ACC112 (cell line): Measurements from ENCODE around the gene BZW2.

Experiments used
- H2AFZ ChIP-seq: fragments of 200-600 bp; sonication (generic); one replicate; pipeline ENCODE4 v1.6.0; 2017; ENCODE audit warnings: antibody characterized with exemption, low read length; ENCODE audit not compliant: unreplicated experiment
- H3K27ac ChIP-seq: fragments of 200-600 bp; sonication (generic); 2 replicates; pipeline ENCODE4 v1.5.1; 2014; ENCODE audit warnings: low read depth, mild to moderate bottlenecking, antibody characterized with exemption, low read length, moderate library complexity
- H3K27me3 ChIP-seq: fragments of 200-600 bp; sonication (generic); 2 replicates; pipeline ENCODE4 v1.6.1; 2014; ENCODE audit warnings: mild to moderate bottlenecking, antibody characterized with exemption, low read length, moderate library complexity, mixed read lengths; ENCODE audit not compliant: insufficient read depth
- H3K36me3 ChIP-seq: fragments of 200-600 bp; sonication (generic); 2 replicates; pipeline ENCODE4 v1.6.1; 2016; ENCODE audit warnings: mild to moderate bottlenecking, antibody characterized with exemption, low read length, moderate library complexity, mixed read lengths; ENCODE audit not compliant: insufficient read depth
- H3K4me1 ChIP-seq: fragments of 200-600 bp; sonication (generic); one replicate; pipeline ENCODE4 v1.6.1; 2016; ENCODE audit warnings: low read length, mixed read lengths; ENCODE audit not compliant: insufficient read depth, unreplicated experiment, control insufficient read depth
- H3K4me3 ChIP-seq: fragments of 200-600 bp; sonication (generic); 2 replicates; pipeline ENCODE4 v1.5.1; 2014; ENCODE audit warnings: mild to moderate bottlenecking, low read depth, low read length
- H3K79me2 ChIP-seq: fragments of 200-600 bp; sonication (generic); one replicate; pipeline ENCODE4 v1.6.0; 2016; ENCODE audit warnings: low read length; ENCODE audit not compliant: control insufficient read depth, unreplicated experiment, insufficient read depth

BZW2 gene

GRCh38 chr7:16715928-16716327 lies 69.9 kb downstream of the BZW2 start:
- no peak overlapping the region for H3K4me3 ChIP-seq
- H3K27ac ChIP-seq: no peak overlapping the region
- H3K27me3 ChIP-seq: no peaks in the 10 kb centered on the region
- H2AFZ ChIP-seq: no peak overlapping the region
- no peaks in the 10 kb centered on the region for H3K36me3 ChIP-seq
- H3K79me2 ChIP-seq: no peaks in the 10 kb centered on the region
- peaks cover 14% of the 10 kb centered on the region for H3K4me1 ChIP-seq

- H3K4me3 ChIP-seq: no peak overlapping the region
- H3K27me3 ChIP-seq: no peaks in the 10 kb centered on the region
- H3K79me2 ChIP-seq: no peaks in the 10 kb centered on the region
- H2AFZ ChIP-seq: no peak overlapping the region
- no peaks in the 10 kb centered on the region for H3K36me3 ChIP-seq
- H3K27ac ChIP-seq: no peak overlapping the region
- peaks cover 5% of the 10 kb centered on the region for H3K4me1 ChIP-seq
Observed at GRCh38 chr7:16718111-16718656, 72.2 kb downstream of the BZW2 start.

GRCh38 chr7:16719699-16720098 lies 73.7 kb downstream of the BZW2 start:
- Histone ChIP-seq H3K27me3 (no peaks in the 10 kb centered on the region), H3K4me3 (no peak overlapping the region), H3K79me2 (no peaks in the 10 kb centered on the region), H3K4me1 (no peaks in the 10 kb centered on the region), H3K36me3 (no peaks in the 10 kb centered on the region), H3K27ac (no peak overlapping the region), H2AFZ (no peak overlapping the region)

- no peaks in the 10 kb centered on the region for H3K4me1 ChIP-seq
- H2AFZ ChIP-seq: no peak overlapping the region
- no peaks in the 10 kb centered on the region for H3K36me3 ChIP-seq
- no peaks in the 10 kb centered on the region for H3K27me3 ChIP-seq
- no peak overlapping the region for H3K27ac ChIP-seq
- H3K79me2 ChIP-seq: no peaks in the 10 kb centered on the region
- H3K4me3 ChIP-seq: no peak overlapping the region
Observed at GRCh38 chr7:16721541-16721940, 75.6 kb downstream of the BZW2 start.

GRCh38 chr7:16724344-16724743 lies 78.4 kb downstream of the BZW2 start:
- Histone ChIP-seq H3K4me1 (no peaks in the 10 kb centered on the region), H3K27me3 (no peaks in the 10 kb centered on the region), H2AFZ (no peak overlapping the region), H3K79me2 (no peaks in the 10 kb centered on the region), H3K4me3 (no peak overlapping the region), H3K36me3 (no peaks in the 10 kb centered on the region), H3K27ac (no peak overlapping the region)

- no peak overlapping the region for H3K27ac ChIP-seq
- H3K4me1 ChIP-seq: no peaks in the 10 kb centered on the region
- no peaks in the 10 kb centered on the region for H3K79me2 ChIP-seq
- H3K36me3 ChIP-seq: no peaks in the 10 kb centered on the region
- no peak overlapping the region for H2AFZ ChIP-seq
- no peak overlapping the region for H3K4me3 ChIP-seq
- H3K27me3 ChIP-seq: no peaks in the 10 kb centered on the region
Observed at GRCh38 chr7:16726189-16726588, 80.2 kb downstream of the BZW2 start.

GRCh38 chr7:16727736-16728135 lies 81.8 kb downstream of the BZW2 start:
- no peak overlapping the region for H2AFZ ChIP-seq
- no peaks in the 10 kb centered on the region for H3K79me2 ChIP-seq
- H3K36me3 ChIP-seq: no peaks in the 10 kb centered on the region
- no peaks in the 10 kb centered on the region for H3K4me1 ChIP-seq
- H3K27me3 ChIP-seq: no peaks in the 10 kb centered on the region
- H3K27ac ChIP-seq: no peak overlapping the region
- no peak overlapping the region for H3K4me3 ChIP-seq

- Histone ChIP-seq H3K4me3 (no peak overlapping the region), H2AFZ (no peak overlapping the region), H3K79me2 (no peaks in the 10 kb centered on the region), H3K27ac (no peak overlapping the region), H3K36me3 (no peaks in the 10 kb centered on the region), H3K4me1 (no peaks in the 10 kb centered on the region), H3K27me3 (no peaks in the 10 kb centered on the region)
Observed at GRCh38 chr7:16728811-16729210, 82.8 kb downstream of the BZW2 start.

- Histone ChIP-seq H3K27ac (no peak overlapping the region), H3K27me3 (no peaks in the 10 kb centered on the region), H3K79me2 (no peaks in the 10 kb centered on the region), H2AFZ (no peak overlapping the region), H3K36me3 (no peaks in the 10 kb centered on the region), H3K4me1 (no peaks in the 10 kb centered on the region), H3K4me3 (no peak overlapping the region)
Observed at GRCh38 chr7:16729541-16729940, 83.6 kb downstream of the BZW2 start.

- H3K36me3 ChIP-seq: no peaks in the 10 kb centered on the region
- no peaks in the 10 kb centered on the region for H3K27me3 ChIP-seq
- H3K27ac ChIP-seq: no peak overlapping the region
- H3K79me2 ChIP-seq: no peaks in the 10 kb centered on the region
- no peaks in the 10 kb centered on the region for H3K4me1 ChIP-seq
- no peak overlapping the region for H2AFZ ChIP-seq
- no peak overlapping the region for H3K4me3 ChIP-seq
Observed at GRCh38 chr7:16730937-16731336, 85.0 kb downstream of the BZW2 start.

- no peaks in the 10 kb centered on the region for H3K79me2 ChIP-seq
- no peaks in the 10 kb centered on the region for H3K27me3 ChIP-seq
- H3K4me3 ChIP-seq: no peak overlapping the region
- H3K36me3 ChIP-seq: no peaks in the 10 kb centered on the region
- H3K27ac ChIP-seq: no peak overlapping the region
- no peaks in the 10 kb centered on the region for H3K4me1 ChIP-seq
- H2AFZ ChIP-seq: no peak overlapping the region
Observed at GRCh38 chr7:16732828-16733227, 86.8 kb downstream of the BZW2 start.
